GM23338 (cell line): ENCODE data around the gene REEP3. TPM values are rescaled to one million over a fixed set of nuclear protein-coding genes. Genes with fewer than 3 reads are reported as not detected.
A peak's percentile ranks its signal among the peaks of the same experiment; 100 is the strongest.

Experiments
- ATAC-seq: fragments of 200-7000 bp; cut with Tn5 transposase; 3 replicates; pipeline ENCODE4 v1.9.1; 2020
- DNase-seq: peaks from one replicate; pipeline ENCODE4 v3.0.0-alpha.2; 2015; ENCODE audit warnings: low spot score
- H2AFZ ChIP-seq: fragments of 200-600 bp; sonication (generic); 2 replicates; pipeline ENCODE4 v1.8.0; 2016; ENCODE audit warnings: antibody characterized with exemption, mild to moderate bottlenecking, moderate library complexity
- H3F3A ChIP-seq: fragments of 200-600 bp; sonication (generic); replicated peaks from 2 replicates; pipeline ENCODE4 v1.8.0; 2017; ENCODE audit warnings: antibody characterized with exemption, mixed run types, low read depth
- H3K27ac ChIP-seq: fragments of 200-600 bp; sonication (generic); 2 replicates; pipeline ENCODE4 v1.6.1; 2016; ENCODE audit warnings: low read depth
- H3K27me3 ChIP-seq: fragments of 200-600 bp; sonication (generic); 2 replicates; pipeline ENCODE4 v1.8.0; 2016; ENCODE audit warnings: mild to moderate bottlenecking, mixed run types, moderate library complexity; ENCODE audit not compliant: insufficient read depth
- H3K36me3 ChIP-seq: fragments of 200-600 bp; sonication (generic); 2 replicates; pipeline ENCODE4 v1.8.0; 2016; ENCODE audit warnings: mild to moderate bottlenecking; ENCODE audit not compliant: insufficient read depth
- H3K4me1 ChIP-seq: fragments of 200-600 bp; sonication (generic); 2 replicates; pipeline ENCODE4 v1.8.0; 2016; ENCODE audit warnings: mild to moderate bottlenecking, moderate library complexity; ENCODE audit not compliant: insufficient read depth
- H3K4me2 ChIP-seq: fragments of 200-600 bp; sonication (generic); 2 replicates; pipeline ENCODE4 v1.7.1; 2017; ENCODE audit warnings: mixed run types
- H3K4me3 ChIP-seq: fragments of 200-600 bp; sonication (generic); 2 replicates; pipeline ENCODE4 v1.6.1; 2016; ENCODE audit warnings: mixed run types
- H3K79me2 ChIP-seq: fragments of 200-600 bp; sonication (generic); replicated peaks from 2 replicates; pipeline ENCODE4 v1.8.0; 2017; ENCODE audit warnings: mild to moderate bottlenecking; ENCODE audit not compliant: insufficient read depth
- H3K9me2 ChIP-seq: fragments of 200-600 bp; sonication (generic); 2 replicates; pipeline ENCODE4 v1.8.0; 2017; ENCODE audit not compliant: insufficient read depth
- H4K20me1 ChIP-seq: fragments of 200-600 bp; sonication (generic); replicated peaks from 2 replicates; pipeline ENCODE4 v1.8.0; 2017; ENCODE audit warnings: mild to moderate bottlenecking; ENCODE audit not compliant: insufficient read depth
- H3K27ac Mint-ChIP-seq: 2 replicates; pipeline ENCODE4 v1.8.0; 2020; ENCODE audit warnings: inconsistent platforms, mild to moderate bottlenecking, moderate library complexity, mixed read lengths
- H3K27me3 Mint-ChIP-seq: 3 replicates; pipeline ENCODE4 v1.8.0; 2022; ENCODE audit warnings: low read depth, mild to moderate bottlenecking, moderate library complexity, mixed read lengths, inconsistent platforms; ENCODE audit not compliant: insufficient read depth, poor library complexity
- H3K36me3 Mint-ChIP-seq: 3 replicates; pipeline ENCODE4 v1.8.0; 2021; ENCODE audit warnings: low read depth, mild to moderate bottlenecking, inconsistent platforms, moderate library complexity, mixed read lengths
- H3K4me1 Mint-ChIP-seq: 3 replicates; pipeline ENCODE4 v1.8.0; 2020; ENCODE audit warnings: mild to moderate bottlenecking, inconsistent platforms, mixed read lengths
- H3K4me3 Mint-ChIP-seq: 3 replicates; pipeline ENCODE4 v1.8.0; 2021; ENCODE audit warnings: moderate library complexity, mild to moderate bottlenecking, inconsistent platforms, mixed read lengths
- H3K9me3 Mint-ChIP-seq: 3 replicates; pipeline ENCODE4 v1.8.0; 2020; ENCODE audit warnings: moderate library complexity, mild to moderate bottlenecking, inconsistent platforms, mixed read lengths
- CREB1 ChIP-seq: fragments of 250-450 bp; sonication (Bioruptor Pico); IDR thresholded peaks from 2 replicates; pipeline ENCODE4 v1.5.0; 2020; ENCODE audit warnings: low read depth, mild to moderate bottlenecking, moderate library complexity
- ETS1 ChIP-seq: IDR thresholded peaks from 2 replicates; pipeline ENCODE4 v1.6.1; 2016; ENCODE audit warnings: antibody characterized with exemption
- EZH2phosphoT487 ChIP-seq: fragments of 200-600 bp; sonication (generic); IDR thresholded peaks from one replicate; pipeline ENCODE4 v1.8.1; 2018; ENCODE audit warnings: antibody characterized with exemption; ENCODE audit not compliant: unreplicated experiment
- JUNB ChIP-seq: IDR thresholded peaks from one replicate; pipeline ENCODE4 v1.6.1; 2016; ENCODE audit warnings: antibody characterized with exemption; ENCODE audit not compliant: unreplicated experiment
- ZNF114 ChIP-seq: fragments of 250-450 bp; sonication (Bioruptor Pico); IDR thresholded peaks from 2 replicates; pipeline ENCODE4 v1.5.0; 2020; ENCODE audit warnings: mild to moderate bottlenecking, moderate library complexity
- ZNF462 ChIP-seq: fragments of 250-450 bp; sonication (Bioruptor Pico); IDR thresholded peaks from 2 replicates; pipeline ENCODE4 v1.5.0; 2020; ENCODE audit warnings: mild to moderate bottlenecking, moderate library complexity
- polyA plus RNA-seq: library from polyadenylated mRNA; unstranded; fragments of >200 nt; fragmentation: Nextera tagmentation; extraction: Ambion mirVana; gene quantifications from 2 replicates; pipeline ENCODE4 v1.2.1, GENCODE V29; 2016
- total RNA-seq: library from RNA; depleted of rRNA; stranded (reverse); fragments of >200 nt; shearing (Covaris generic); gene quantifications from 2 replicates; pipeline ENCODE4 v1.2.3, GENCODE V29; 2014

Gene REEP3
- total and polyA plus RNA-seq, 2 experiments from 2014 or later = 29.5 to 48.7 TPM

- peaks cover 32% of the 10 kb centered on the region for H3K4me1 ChIP-seq
- no peak overlapping the region for H3K4me3 Mint-ChIP-seq
- peak overlapping the region; percentile 81 for H3K27ac ChIP-seq
- TF ChIP-seq ETS1 (no peak), ZNF462 (CRISPR knock-in tag) (no peak), EZH2phosphoT487 (no peak), JUNB (no peak), ZNF114 (CRISPR knock-in tag) (no peak), CREB1 (no peak)
- DNase-seq (no peak), ATAC-seq (no peak)
- no peaks in the 10 kb centered on the region for H3K36me3 ChIP-seq
- no peaks in the 10 kb centered on the region for H3K9me2 ChIP-seq
- peaks cover 22% of the 10 kb centered on the region for H3K4me1 Mint-ChIP-seq
- peaks cover 16% of the 10 kb centered on the region for H3K79me2 ChIP-seq
- H3K4me2 ChIP-seq = no peak overlapping the region
- no peaks in the 10 kb centered on the region for H4K20me1 ChIP-seq
- no peaks in the 10 kb centered on the region for H3K9me3 Mint-ChIP-seq
- no peaks in the 10 kb centered on the region; the same call in 1 of the 2 replicates for H3F3A ChIP-seq
- H3K4me3 ChIP-seq = no peak overlapping the region
- H2AFZ ChIP-seq = no peak overlapping the region
- H3K36me3 Mint-ChIP-seq = peaks cover 18% of the 10 kb centered on the region; the same call in 2 of the 3 replicates
- no peak overlapping the region; the same call in 1 of the 2 replicates for H3K27ac Mint-ChIP-seq
- H3K27me3 Mint-ChIP-seq = peaks cover 2% of the 10 kb centered on the region
- no peaks in the 10 kb centered on the region for H3K27me3 ChIP-seq
Observed at GRCh38 chr10:63574011-63574410, 52.8 kb downstream of the REEP3 start.
